ENCODE results near the gene THRA.
A peak's percentile ranks its signal among the peaks of the same experiment; 100 is the strongest.
"Not testable (repeated sequence)": the region's sequence is repeated elsewhere in the genome, so short reads cannot be mapped to it uniquely, and the experiment has no call there.

Gene THRA

GRCh38 chr17:40121181-40122135, 58.7 kb downstream of the THRA start, which contains the start of gene MSL1:
MSL1 (plus strand) TSS chr17:40121971; CDS start chr17:40122613, 642 bp downstream.
- peak; percentile 68 for DNase-seq

GRCh38 chr17:40122136-40122998, 59.6 kb downstream of the THRA start:
- peak; percentile 9 for DNase-seq

GRCh38 chr17:40122999-40123810, 60.4 kb downstream of the THRA start:
- DNase-seq, result peak; percentile 53

GRCh38 chr17:40123811-40124114, 61.0 kb downstream of the THRA start:
- no peak for DNase-seq

DNA sequence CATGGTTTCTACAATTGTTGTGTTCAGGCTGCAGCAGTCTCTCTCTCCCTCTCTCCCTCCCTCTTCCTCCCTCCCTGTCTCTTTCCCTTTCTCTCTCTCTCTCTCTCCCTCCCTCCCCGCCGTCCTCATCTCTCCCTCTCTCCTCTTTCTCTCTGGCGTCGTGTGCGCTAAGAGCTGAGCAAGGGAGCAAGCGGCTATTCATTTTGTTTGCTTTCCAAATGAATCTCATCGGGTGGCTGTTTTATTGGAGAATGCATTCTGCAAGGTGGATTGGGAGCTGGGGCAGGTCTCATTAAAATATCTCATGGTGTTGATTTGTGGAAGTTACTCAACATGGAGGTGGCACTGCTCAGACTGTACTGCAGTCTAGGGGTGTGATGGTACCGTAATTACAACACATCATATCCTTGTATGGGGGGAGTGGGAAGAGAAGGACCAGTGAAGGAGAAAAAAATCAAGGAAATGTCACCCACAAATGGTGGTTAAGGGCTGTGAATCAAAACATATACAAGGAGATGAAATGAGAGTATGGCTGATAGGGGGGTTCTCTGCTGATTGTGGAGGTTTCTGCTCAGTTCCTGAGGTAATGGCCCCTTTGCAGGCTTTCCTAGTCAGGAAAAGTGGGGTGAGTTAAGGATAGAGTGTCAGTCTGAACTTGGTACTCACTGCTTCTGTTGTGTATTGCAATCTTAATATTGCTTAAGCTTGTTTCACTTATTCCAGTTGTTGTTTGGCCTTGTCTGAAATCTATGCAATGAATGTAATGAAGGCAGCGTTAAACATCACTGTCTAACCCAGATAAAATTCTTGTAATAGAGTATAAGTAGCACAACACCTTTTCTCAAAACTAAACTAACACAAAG, 61.7 kb downstream of the THRA start:
- DNase-seq, result peak; percentile 45

DNA sequence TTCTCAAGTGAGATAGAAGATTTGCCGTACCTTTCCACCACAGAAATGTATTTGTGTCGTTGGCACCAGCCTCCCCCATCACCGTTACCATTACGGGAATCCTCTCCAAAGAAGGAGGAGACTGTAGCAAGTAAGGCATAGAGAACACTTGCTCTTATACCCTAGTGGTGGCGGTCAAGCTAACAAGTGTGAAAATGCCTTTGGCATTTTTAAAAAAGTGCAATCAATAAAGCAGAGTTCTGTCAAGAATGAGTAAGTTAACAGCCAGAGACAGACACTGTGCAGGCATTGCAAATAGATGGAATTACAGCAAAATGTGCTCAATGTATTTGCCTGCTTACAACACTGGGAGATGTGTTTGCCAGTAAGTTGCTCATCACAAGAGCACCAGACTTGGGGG, 66.7 kb downstream of the THRA start:
- DNase-seq, result no peak

DNA sequence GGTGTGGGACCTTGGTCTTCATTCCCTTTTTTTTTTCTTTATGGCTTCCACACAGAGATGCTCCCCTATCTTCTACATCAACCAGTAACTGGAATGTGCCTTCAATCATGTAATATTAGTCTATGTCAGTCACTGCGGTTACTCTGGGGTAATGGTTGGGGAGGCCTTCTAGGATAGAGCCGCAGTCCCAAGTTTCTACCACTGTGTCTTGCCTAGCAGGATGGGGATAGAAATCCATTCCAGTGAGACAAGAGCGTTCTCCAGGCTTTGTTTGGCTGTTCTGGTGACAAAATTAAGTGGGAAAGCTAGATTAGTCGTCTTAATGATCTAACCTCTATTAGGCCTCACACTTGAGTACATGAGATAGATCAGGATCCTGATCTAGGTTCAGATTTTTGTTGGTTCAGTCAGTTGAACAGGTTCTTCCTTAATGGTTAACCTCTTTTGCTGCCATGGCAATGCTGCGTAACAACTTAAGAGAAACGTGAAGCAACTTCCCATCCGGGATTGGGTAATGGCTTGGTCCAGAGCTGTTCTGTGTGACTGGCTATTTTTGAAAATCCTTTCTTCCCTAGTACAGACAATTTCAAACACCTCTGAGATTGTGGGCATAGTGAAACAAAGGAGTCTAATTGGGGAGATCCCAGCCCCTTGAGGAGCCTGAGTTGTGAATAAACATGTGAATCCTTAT, 67.7 kb downstream of the THRA start:
- DNase-seq, result no peak

GRCh38 chr17:40134184-40134583, 71.4 kb downstream of the THRA start:
- no peak for DNase-seq

- no peak for DNase-seq
Observed at GRCh38 chr17:40135817-40136216, 73.1 kb downstream of the THRA start.

DNA sequence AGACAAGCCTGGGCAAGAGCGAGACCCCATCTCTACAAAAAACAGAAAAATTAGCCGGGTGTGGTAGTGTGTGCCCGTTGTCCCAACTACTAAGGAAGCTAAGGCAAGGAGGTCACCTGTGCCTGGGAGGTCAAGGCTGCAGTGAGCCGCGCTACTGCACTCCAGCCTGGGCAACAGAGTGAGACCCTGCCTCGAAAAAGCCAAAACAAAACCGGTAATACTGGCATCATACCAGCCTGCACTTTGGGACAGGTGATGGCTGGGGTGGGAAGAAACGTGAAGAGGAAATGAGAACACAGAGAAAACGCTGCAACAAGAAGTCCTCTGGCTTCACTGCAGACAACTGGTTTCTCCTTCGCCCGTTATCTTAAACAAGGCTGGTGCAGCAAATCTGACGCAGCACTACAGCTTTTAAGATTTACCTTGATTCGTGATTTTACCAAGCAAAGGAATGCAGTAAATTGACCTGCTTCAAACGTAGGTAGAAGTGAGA, 76.8 kb downstream of the THRA start:
- DNase-seq, result no peak

DNA sequence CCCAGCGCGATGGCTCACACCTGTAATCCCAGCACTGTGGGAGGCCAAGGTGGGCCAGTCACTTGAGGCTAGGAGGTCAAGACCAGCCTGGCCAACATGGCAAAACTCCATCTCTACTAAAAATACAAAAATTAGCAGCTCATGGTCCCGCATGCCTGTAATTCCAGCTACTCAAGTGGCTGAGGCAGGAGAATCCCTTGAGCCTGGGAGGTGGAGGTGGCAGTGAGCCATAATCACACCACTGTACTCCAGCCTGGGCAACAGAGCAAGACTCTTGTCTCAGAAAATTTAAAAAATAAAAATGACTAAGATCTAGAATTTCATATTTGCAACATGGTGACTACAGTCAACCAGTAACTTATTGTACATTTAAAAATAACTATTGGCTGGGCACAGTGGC, 80.4 kb downstream of the THRA start:
- DNase-seq, result not testable (repeated sequence)

Measured in NCI-H1092 treated with DMSO at 0.1 percent for 48 hours (cell line).